Activated T-cell treated with anti-CD3 and anti-CD28 coated beads, Interleukin-2, amount 50 U/mL, for 24 hours (primary cell): ENCODE results near the gene KYAT1.

Source experiments
- DNase-seq: peaks from one replicate; pipeline ENCODE4 v3.0.0-alpha.2; 2020
- H3K27ac Mint-ChIP-seq: 2 replicates; pipeline ENCODE4 v1.8.0; 2020; ENCODE audit warnings: mild to moderate bottlenecking, mixed read lengths
- H3K27me3 Mint-ChIP-seq: 2 replicates; pipeline ENCODE4 v1.8.0; 2020; ENCODE audit warnings: mixed read lengths
- H3K36me3 Mint-ChIP-seq: 2 replicates; pipeline ENCODE4 v1.8.0; 2020; ENCODE audit warnings: low read depth, mixed read lengths
- H3K4me1 Mint-ChIP-seq: 2 replicates; pipeline ENCODE4 v1.8.0; 2020; ENCODE audit warnings: low read depth, mixed read lengths
- H3K4me3 Mint-ChIP-seq: 2 replicates; pipeline ENCODE4 v1.8.0; 2020; ENCODE audit warnings: mild to moderate bottlenecking, moderate library complexity, mixed read lengths
- H3K9me3 Mint-ChIP-seq: 2 replicates; pipeline ENCODE4 v1.8.0; 2020; ENCODE audit warnings: mixed read lengths

KYAT1 gene

DNA sequence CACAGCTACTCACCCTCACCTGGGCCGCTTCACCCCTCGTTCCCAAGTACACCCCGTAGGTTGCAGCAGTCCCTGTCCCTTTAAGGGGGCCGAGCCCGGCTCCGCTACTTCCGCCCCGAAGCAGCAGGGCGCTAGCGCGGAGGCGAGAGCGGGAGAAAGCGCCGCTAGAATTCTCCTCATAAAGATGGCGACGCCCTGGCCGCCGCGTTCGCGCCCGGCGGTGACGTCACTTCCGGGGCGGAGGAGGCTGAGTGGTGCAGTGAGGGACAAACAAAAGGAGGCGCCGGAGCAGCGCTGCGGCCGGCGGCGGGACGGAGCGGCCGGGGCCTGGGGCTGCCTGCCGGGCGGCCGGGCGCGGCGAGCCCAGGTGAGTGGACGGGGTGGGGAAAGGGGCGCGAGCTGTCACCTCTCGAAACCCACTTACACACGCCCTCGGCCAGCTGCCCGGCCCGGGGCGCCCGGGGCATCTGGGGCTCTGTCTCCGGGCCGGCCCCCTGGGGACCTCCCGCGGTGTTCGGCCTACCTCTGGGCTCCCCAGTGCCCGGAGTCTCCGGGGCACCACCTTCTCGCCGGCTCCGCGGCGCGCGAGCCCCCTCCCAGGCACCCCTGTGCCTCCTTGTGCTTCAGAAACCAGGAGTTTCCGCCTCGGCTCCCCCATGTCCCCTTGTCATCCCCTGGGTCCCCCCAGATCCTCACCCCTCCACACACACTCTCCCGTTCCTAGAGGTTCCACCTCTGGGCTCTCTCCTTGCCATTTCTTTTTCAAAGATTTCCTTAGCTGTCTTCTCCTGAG lies at the start of gene KYAT1, which contains the start of gene LRRC8A:
Gene KYAT1 (minus strand): TSS at position 67 of the 793 bp plus-strand sequence. CDS start 36,545 bp downstream, outside the sequence.
Gene LRRC8A (plus strand): TSS at position 250 of the 793 bp plus-strand sequence. CDS start 25,032 bp downstream, outside the sequence.
- Mint-ChIP-seq H3K9me3 (no peaks in the 10 kb centered on the region), H3K36me3 (peaks cover 49% of the 10 kb centered on the region), H3K4me1 (peaks cover 54% of the 10 kb centered on the region), H3K4me3 (peak within 1 kb of the TSS; percentile 90), H3K27ac (peak within 1 kb of the TSS; percentile 92), H3K27me3 (no peaks in the 10 kb centered on the region)
- DNase-seq, result peak; percentile 99

DNA sequence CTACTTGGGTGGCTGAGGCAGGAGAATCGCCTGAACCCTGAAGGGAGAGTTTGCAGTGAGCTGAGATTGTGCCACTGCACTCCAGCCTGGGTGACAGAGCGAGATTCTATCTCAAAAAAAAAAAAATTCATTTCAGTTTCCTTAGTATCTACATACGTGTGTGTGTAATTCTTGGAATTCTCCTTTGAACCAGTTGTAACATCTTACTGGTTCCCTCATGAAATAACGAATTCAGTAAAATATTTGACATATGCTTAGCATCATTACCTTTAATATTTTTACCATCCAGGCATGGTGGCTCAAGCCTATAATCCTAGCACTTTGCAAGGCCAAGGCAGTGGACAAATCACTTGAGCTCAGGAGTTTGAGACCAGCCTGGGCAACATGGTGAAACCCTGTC lies 47.8 kb upstream of the KYAT1 start:
- Mint-ChIP-seq H3K27ac (no peak overlapping the region), H3K9me3 (no peaks in the 10 kb centered on the region), H3K27me3 (no peaks in the 10 kb centered on the region), H3K4me1 (peaks cover 5% of the 10 kb centered on the region), H3K36me3 (no peaks in the 10 kb centered on the region), H3K4me3 (no peak overlapping the region)
- no peak for DNase-seq

DNA sequence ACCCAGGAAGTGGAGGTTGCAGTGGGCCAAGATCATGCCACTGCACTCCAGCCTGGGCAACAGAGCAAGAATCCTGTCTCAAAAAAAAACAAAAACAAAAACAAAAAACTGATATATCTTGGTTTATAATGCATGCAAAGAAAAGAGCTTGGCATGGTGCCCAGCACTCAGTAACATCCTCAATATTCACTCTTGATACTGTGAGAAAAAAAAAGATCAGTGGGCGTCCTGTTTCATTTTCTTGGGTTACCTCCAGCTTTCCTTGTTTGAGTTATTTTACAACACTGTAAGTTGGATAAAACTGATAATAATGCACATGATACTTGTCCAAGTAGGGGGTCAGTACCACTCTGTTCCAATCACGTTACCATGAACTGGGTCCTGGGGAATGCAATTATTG lies 46.9 kb upstream of the KYAT1 start:
- Mint-ChIP-seq H3K27ac (no peak overlapping the region), H3K36me3 (no peaks in the 10 kb centered on the region), H3K27me3 (no peaks in the 10 kb centered on the region), H3K9me3 (no peaks in the 10 kb centered on the region), H3K4me3 (no peak overlapping the region), H3K4me1 (peaks cover 5% of the 10 kb centered on the region)
- no peak for DNase-seq

DNA sequence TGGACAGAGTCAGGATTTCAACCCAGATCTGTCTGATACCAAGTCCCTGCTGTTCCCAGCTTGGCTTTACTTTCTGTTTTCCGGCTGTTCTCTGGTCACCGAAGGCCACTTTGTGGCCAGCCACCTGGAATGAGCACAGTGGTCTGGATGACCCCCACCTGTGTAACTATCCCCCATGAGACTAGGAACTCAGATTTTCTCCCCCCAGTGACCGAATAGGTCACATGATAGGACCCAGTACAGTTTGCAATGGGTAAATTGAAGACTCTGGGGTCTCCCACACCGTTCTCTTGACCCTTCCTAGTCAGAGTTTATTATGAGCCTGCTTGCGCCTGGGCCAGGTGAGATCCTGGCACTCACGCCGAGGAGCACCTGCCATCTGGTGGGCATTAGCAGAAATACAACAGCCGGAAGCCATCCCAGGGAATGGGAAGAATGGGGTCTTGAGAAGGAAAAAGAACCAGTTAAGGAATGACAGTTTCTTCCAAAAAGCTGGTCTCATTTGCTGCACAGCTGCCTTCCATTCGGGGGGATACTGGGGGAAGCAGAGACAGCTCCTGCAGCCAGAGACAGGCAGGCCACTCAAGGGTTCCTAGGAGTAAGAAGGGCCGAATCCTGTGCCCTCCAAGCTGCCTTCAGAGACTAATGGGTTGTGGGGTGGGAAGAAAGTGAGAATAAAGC lies 46.1 kb upstream of the KYAT1 start:
- H3K27ac Mint-ChIP-seq, result no peak overlapping the region
- no peaks in the 10 kb centered on the region for H3K36me3 Mint-ChIP-seq
- DNase-seq, result peak; percentile 67
- H3K4me1 Mint-ChIP-seq, result peaks cover 5% of the 10 kb centered on the region
- no peaks in the 10 kb centered on the region for H3K27me3 Mint-ChIP-seq
- no peak overlapping the region for H3K4me3 Mint-ChIP-seq
- no peaks in the 10 kb centered on the region for H3K9me3 Mint-ChIP-seq

DNA sequence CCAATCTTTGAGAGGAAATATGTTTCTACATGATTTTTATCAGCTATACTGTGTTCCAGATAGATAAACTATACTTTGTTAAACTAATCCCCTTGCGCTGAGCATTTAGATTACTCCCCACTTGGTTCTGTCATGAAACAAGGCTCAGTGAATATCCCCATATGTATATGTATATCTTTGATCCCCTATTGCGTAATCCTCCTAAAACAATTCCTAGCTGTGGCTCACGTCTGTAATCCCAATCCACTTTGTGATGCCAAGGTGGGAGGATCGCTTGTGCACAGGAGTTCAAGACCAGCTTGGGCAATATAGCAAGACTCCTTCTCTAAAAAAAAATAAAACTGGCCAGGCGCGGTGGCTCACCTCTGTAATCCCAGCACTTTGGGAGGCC lies 41.7 kb upstream of the KYAT1 start:
- Mint-ChIP-seq H3K9me3 (no peaks in the 10 kb centered on the region), H3K27me3 (no peaks in the 10 kb centered on the region), H3K4me3 (no peak overlapping the region), H3K36me3 (peaks cover 5% of the 10 kb centered on the region), H3K4me1 (peaks cover 12% of the 10 kb centered on the region), H3K27ac (no peak overlapping the region)
- no peak for DNase-seq

DNA sequence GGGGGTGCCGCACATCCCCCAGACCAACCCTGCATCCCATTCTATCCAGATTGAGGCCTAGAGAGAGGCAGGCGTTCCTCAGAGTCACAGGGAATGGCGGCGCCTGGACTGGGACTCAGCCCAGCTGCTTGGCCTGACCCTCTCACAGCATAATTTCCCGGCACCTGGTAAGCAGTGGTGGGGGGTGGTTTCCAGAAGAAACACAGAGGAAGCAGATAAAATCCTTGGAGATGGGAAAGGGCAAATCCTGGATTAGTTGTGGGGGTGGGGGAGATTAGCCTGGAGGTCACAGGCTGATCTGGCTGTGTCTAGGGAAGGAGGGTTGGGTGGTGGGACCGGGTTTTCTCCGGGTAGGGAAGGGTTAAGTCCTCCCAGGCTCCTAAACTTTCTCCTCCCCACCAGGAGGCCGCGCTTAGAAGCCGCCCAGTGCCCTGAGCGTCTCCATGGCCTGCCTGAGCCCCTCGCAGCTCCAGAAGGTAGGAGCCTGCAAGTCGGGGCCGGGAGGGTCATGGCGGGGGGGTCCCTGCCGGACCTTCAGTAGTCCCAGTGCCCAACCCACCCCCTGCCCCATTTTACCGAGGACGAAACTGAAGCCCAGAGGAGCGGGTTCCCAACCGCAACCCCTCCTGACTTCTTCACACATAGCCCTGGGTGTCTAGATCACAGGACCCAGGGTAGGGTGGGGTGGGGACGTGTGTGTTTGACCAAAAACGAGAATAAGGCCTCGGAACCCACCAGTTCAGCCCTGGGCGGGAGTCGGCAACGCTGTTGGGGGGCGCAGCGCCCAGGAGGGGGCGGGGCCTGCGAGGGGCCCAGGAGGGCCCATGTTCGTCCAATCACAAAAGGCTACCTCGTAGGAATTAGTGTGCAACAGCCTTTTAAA lies 40.4 kb upstream of the KYAT1 start:
- Mint-ChIP-seq H3K27me3 (no peaks in the 10 kb centered on the region), H3K4me3 (peak overlapping the region; percentile 31), H3K36me3 (peaks cover 17% of the 10 kb centered on the region), H3K9me3 (no peaks in the 10 kb centered on the region), H3K27ac (no peak overlapping the region), H3K4me1 (peaks cover 7% of the 10 kb centered on the region)
- no peak for DNase-seq

DNA sequence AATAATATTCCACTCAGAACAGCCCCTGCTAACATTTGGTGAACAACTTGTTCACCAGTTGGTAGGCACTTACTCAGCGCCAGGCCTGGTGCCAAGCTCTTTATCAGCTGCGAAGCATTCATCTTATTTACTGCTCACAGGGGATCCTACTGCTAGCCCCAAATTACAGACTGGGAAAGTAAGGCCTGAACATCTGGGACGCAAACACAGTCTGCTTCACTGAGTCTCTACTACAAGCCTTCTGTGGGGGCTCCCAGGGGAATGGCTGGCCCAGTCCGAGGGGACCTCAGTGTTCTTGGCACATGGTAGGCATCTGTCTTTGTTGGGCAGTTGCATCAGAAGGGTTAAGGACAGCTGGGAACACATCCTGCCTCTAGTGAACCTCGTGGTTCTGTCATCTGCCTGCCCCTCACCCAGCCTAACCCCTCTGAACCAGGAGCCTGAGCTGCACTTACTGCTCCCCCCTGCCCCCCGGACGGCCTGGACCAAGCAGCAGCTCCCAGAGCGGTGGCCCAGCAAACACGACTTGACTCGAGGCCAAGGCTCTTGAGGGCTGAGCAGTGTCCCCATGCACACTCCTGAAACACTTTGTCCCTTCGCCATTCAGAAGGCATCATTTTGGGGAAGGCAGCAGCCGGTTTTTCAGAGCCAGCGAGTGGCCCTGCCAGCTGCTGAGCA lies 38.8 kb upstream of the KYAT1 start, which contains the start of gene PHYHD1:
Gene PHYHD1 (plus strand): TSS at position 602 of the 678 bp plus-strand sequence. CDS start 1,342 bp downstream, outside the sequence.
- Mint-ChIP-seq H3K4me3 (no peak within 1 kb of the TSS), H3K9me3 (no peaks in the 10 kb centered on the region)

DNA sequence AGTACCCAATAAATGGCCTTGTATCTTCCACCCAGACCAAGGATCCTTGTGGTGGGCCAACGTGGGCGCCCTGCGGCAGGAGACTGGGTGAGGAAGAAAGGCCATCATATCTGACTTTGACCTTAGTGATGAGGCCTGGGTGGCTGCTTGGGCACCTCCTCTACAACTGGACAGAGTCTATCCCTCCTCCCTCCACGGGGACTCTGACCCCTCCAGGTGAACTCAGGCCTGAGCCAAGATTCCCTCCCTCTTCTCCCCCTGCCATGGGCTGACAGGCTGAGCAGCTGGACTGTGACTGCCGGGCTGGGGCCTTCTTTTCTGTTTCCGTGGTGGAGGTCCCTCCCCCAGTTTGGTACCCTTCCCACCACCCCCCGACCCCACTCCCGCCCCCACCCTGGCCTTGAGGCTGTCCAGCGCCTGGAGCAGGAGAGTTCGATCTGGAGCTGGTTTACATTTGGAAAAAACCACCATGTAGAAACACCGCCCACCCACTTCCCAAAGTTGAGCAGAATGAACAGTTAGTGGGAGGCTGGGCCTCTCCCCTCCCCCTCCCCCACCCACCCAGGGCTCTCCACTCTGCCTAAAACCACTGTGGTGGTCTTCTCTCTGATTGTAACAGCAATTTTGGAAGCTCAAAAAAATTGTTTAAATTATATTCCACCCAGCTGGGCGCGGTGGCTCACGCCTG lies 37.8 kb upstream of the KYAT1 start:
- H3K4me3 Mint-ChIP-seq, result no peak overlapping the region
- H3K4me1 Mint-ChIP-seq, result peaks cover 11% of the 10 kb centered on the region
- DNase-seq, result no peak
- H3K9me3 Mint-ChIP-seq, result no peaks in the 10 kb centered on the region
- H3K27ac Mint-ChIP-seq, result no peak overlapping the region
- peaks cover 36% of the 10 kb centered on the region for H3K36me3 Mint-ChIP-seq
- H3K27me3 Mint-ChIP-seq, result no peaks in the 10 kb centered on the region

More for the DNA sequence above, 38.8 kb upstream of the KYAT1 start, which contains the start of gene PHYHD1:
- Mint-ChIP-seq H3K36me3 (peaks cover 31% of the 10 kb centered on the region), H3K27me3 (no peaks in the 10 kb centered on the region), H3K4me1 (peaks cover 7% of the 10 kb centered on the region), H3K27ac (no peak within 1 kb of the TSS)
- no peak for DNase-seq

DNA sequence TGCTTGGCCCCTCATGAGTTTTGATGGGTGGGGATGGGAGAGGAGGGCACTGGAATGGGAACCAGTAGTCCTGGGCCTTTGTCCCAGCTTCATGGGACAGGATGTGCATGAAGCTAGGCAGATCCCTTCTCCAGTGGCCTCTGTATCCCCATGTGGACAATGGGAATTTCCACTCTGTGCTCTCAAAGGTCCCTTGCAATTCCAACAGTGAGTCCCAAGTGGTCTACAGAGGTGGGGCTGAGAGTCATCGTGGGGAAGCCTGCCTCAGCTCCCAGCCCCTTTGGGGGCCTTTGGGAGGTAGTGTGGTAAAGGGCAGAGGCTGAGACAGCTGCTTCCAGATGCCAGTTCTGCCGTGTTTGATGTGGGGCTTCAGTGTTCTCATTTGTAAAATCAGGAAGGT lies 37.2 kb upstream of the KYAT1 start:
- Mint-ChIP-seq H3K36me3 (peaks cover 39% of the 10 kb centered on the region), H3K9me3 (no peaks in the 10 kb centered on the region), H3K4me1 (peaks cover 16% of the 10 kb centered on the region), H3K4me3 (no peak overlapping the region), H3K27me3 (no peaks in the 10 kb centered on the region), H3K27ac (peak overlapping the region; percentile 52)
- no peak for DNase-seq

DNA sequence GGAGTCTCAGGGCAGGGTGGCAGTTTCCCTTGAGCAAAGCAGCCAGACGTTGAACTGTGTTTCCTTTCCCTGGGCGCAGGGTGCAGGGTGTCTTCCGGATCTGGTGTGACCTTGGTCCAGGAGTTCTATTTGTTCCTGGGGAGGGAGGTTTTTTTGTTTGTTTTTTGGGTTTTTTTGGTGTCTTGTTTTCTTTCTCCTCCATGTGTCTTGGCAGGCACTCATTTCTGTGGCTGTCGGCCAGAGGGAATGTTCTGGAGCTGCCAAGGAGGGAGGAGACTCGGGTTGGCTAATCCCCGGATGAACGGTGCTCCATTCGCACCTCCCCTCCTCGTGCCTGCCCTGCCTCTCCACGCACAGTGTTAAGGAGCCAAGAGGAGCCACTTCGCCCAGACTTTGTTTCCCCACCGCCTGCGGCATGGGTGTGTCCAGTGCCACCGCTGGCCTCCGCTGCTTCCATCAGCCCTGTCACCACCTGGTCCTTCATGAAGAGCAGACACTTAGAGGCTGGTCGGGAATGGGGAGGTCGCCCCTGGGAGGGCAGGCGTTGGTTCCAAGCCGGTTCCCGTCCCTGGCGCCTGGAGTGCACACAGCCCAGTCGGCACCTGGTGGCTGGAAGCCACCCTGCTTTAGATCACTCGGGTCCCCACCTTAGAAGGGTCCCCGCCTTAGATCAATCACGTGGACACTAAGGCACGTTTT lies 35.5 kb upstream of the KYAT1 start:
- DNase-seq, result no peak

DNA sequence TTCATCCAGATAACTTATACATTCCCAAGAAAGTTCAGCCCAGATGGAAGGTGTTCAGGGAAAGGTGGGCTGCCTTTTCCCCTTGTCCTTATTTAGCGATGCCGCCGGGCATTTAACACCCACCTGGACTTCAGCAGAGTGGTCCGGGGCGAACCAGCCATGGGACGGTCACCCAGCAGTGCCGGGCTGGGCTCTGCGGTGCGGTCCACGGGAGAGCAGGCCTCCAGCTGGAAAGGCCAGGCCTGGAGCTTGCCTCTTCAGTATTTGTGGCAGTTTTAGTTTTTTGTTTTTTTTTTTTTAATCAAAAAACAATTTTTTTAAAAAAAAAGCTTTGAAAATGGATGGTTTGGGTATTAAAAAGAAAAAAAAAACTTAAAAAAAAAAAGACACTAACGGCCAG lies 35.0 kb upstream of the KYAT1 start:
- H3K4me1 Mint-ChIP-seq, result peaks cover 36% of the 10 kb centered on the region
- H3K9me3 Mint-ChIP-seq, result no peaks in the 10 kb centered on the region
- H3K4me3 Mint-ChIP-seq, result no peak overlapping the region
- peaks cover 53% of the 10 kb centered on the region for H3K36me3 Mint-ChIP-seq
- H3K27ac Mint-ChIP-seq, result no peak overlapping the region
- no peak for DNase-seq
- no peaks in the 10 kb centered on the region for H3K27me3 Mint-ChIP-seq

More for the DNA sequence above, 35.5 kb upstream of the KYAT1 start:
- Mint-ChIP-seq H3K36me3 (peaks cover 48% of the 10 kb centered on the region), H3K27me3 (no peaks in the 10 kb centered on the region), H3K4me3 (no peak overlapping the region), H3K9me3 (no peaks in the 10 kb centered on the region), H3K27ac (peak overlapping the region; percentile 16), H3K4me1 (peaks cover 32% of the 10 kb centered on the region)

DNA sequence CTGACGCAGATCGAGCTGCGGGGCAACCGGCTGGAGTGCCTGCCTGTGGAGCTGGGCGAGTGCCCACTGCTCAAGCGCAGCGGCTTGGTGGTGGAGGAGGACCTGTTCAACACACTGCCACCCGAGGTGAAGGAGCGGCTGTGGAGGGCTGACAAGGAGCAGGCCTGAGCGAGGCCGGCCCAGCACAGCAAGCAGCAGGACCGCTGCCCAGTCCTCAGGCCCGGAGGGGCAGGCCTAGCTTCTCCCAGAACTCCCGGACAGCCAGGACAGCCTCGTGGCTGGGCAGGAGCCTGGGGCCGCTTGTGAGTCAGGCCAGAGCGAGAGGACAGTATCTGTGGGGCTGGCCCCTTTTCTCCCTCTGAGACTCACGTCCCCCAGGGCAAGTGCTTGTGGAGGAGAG lies 34.5 kb upstream of the KYAT1 start:
- H3K4me3 Mint-ChIP-seq, result no peak overlapping the region
- H3K27me3 Mint-ChIP-seq, result no peaks in the 10 kb centered on the region
- no peak overlapping the region for H3K27ac Mint-ChIP-seq
- peaks cover 40% of the 10 kb centered on the region for H3K4me1 Mint-ChIP-seq
- H3K9me3 Mint-ChIP-seq, result no peaks in the 10 kb centered on the region
- peaks cover 57% of the 10 kb centered on the region for H3K36me3 Mint-ChIP-seq
- no peak for DNase-seq
